HG03457 (cell line): ENCODE results near the gene TATDN3.
"Not testable (repeated sequence)": the region's sequence is repeated elsewhere in the genome, so short reads cannot be mapped to it uniquely, and the experiment has no call there.

Source experiments
- ATAC-seq: cut with Tn5 transposase; IDR thresholded peaks from one replicate; pipeline ENCODE4 v1.9.1; 2021; ENCODE audit warnings: moderate number of reproducible peaks; ENCODE audit not compliant: unreplicated experiment

The TATDN3 gene

GRCh38 chr1:212827171-212827776 is 35.6 kb downstream of the TATDN3 start:
- ATAC-seq = no peak

GRCh38 chr1:212827831-212828278 is 36.2 kb downstream of the TATDN3 start:
- ATAC-seq = no peak

DNA sequence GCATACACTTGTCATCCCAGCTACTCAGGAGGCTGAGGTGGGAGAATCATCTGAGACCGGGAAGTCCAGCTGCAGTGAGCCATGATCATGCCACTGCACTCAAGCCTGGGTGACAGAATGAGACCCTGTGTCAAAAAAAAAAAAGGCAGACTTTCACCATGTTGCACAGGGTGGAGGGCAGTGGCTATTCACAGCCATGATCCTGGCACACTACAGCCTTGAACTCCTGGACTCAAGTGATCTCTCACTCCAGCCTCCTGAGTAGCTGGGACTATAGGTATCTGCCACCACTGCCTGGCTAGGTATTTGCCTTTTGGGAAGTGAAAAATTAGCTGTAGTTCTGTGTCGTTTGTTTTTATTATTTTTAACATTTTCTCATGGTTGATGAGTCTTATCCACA is 36.7 kb downstream of the TATDN3 start:
- ATAC-seq = no peak

DNA sequence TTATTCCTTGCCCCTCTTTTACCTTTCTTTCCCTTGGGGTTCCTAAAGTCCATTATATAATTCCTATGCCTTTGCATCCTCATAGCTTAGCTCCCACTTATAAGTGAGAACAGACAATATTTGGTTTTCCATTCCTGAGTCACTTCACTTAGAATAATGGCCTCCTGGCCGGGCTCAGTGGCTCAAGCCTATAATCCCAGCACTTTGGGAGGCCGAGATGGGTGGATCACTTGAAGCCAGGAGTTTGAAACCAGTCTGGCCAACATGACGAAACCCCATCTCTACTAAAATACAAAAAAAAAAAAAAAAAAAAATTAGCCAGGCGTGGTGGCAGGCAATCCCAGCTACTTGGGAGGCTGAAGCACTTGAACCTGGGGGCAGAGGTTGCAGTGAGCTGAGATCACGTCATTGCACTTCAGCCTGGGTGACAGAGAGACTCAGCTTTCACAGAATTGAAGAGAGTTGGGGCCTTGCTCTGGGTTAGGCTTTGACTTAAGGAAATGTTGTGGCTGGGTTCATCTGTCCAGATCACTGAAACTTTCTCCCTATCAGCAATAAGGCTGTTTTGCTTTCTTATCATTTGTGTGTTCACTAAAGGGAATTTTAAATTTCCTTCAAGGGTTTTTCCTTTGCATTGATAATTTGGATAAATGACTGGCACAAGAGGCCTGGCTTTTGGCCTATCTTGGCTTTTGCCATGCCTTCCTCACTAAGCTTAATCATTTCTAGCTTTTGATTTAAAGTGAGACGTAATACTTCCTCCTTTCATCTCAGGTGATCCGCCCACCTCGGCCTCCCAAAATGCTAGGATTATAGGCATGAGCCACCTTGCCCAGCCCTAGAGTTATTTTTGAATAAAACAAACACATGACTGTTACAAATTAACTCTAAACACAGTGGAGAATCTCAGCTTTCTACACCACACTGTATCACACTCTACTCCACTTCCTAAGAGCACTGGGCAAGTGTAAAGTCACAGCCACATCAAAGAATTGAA is 41.8 kb downstream of the TATDN3 start:
- peak; percentile 80 for ATAC-seq

DNA sequence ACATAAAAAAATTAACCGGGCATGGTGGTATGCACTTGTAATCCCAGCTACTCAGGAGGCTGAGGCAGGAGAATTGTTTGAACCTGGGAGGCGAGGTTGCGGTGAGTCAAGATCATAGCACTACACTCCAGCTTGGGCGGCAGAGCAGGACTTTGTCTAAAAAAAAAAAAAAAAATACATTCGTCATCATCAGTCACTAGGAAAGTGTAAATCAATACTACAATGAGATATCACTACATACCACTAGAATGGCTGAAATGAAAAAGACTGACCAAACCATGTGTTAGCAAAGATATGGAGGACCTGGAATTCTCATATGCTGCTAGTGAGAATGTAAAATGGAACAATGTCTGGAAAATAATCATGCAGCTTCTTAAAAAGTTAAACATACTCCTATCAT is 46.5 kb downstream of the TATDN3 start:
- no peak for ATAC-seq

DNA sequence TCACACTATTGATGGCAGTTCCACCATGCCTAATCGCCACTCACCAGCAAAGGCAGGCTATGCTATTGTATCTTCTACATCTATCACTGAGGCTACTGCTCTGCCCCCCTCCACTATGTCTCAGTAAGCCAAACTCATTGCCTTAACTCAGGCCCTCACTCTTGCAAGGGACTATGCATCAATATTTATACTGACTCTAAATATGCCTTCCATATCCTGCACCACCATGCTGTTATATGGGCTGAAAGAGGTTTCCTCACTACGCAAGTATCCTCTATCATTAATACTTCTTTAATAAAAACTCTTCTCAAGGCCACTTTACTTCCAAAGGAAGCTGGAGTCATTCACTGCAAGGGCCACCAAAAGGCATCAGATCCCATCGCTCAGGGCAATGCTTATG is 52.8 kb downstream of the TATDN3 start:
- ATAC-seq = not testable (repeated sequence)

- ATAC-seq = no peak
These were observed 55.9 kb downstream of the TATDN3 start, which contains the start of gene SPATA45 for GRCh38 chr1:212847549-212847948. TSS of gene SPATA45 (minus strand) at chr1:212847649. CDS start at chr1:212836149, 11,500 bp downstream.

- ATAC-seq = no peak
These were observed 60.5 kb downstream of the TATDN3 start for GRCh38 chr1:212852105-212852688.

DNA sequence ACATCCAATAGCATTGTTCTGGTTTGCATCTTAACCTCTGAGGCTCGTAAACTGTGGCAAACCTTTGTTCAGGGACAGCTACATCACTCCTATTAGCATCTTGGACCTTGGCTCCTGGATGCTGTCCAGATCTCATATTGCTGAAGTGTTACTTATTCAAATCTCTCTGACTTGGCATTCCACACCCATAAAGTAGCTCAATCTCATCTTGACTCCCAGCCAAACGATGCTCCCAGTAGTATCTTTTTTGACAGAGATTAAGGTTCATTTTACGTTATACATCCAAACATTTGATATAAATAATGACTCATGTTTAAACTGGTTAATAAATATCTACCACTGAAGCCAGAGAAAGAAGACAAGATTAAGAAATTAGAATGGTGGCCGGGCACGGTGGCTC is 62.0 kb downstream of the TATDN3 start:
- no peak for ATAC-seq

- ATAC-seq = no peak
These were observed 65.1 kb downstream of the TATDN3 start for GRCh38 chr1:212856755-212857154.

- ATAC-seq = peak; percentile 96
These were observed 66.3 kb downstream of the TATDN3 start, which contains the start of gene FLVCR1 for GRCh38 chr1:212857992-212858460. TSS of gene FLVCR1 (plus strand) at chr1:212858275. CDS start at chr1:212858453, 178 bp downstream.

GRCh38 chr1:212858461-212859265 is 67.0 kb downstream of the TATDN3 start:
- peak; percentile 11 for ATAC-seq

DNA sequence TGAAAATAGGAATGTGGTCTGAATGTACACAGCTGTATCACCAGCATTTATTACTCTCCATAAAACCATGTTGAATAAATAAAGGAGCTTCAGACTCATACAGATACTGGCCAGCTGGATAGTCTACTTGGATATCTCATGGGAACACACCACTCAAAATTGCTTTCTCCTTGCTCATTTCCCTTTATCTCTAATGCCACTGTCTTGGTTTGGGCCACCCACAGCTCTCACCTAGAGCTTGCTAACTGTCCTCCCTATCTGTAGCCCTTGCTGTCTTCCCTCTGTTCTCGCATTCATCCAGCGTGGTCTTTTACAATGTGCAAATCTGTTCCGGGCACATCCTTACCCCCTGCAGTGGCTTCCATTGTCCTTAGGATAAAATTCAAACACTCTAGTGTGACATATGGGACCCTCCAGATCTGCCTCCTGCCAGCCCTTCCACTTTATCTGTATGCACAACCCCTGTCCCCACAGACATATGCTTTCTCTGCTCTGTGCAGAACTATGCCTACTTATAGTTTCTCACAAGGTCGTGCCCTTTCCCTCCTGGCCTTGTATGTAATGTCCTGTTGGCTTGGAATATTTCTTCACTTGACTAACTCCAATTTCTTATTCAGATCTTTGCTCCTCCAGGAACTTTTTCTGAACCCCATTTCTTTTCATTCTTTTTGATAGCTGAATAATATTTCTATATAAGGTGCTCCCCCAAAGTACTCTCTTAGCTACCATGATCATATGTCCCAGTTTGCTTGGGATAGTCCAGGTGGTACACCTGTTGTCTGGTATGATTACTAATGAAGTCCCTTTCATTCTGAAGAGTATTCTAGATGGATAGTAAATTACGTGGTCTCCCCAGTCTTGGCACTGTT is 69.3 kb downstream of the TATDN3 start:
- no peak for ATAC-seq

- no peak for ATAC-seq
These were observed 70.5 kb downstream of the TATDN3 start for GRCh38 chr1:212862111-212862690.

- ATAC-seq = not testable (repeated sequence)
These were observed 71.7 kb downstream of the TATDN3 start for GRCh38 chr1:212863345-212863744.

DNA sequence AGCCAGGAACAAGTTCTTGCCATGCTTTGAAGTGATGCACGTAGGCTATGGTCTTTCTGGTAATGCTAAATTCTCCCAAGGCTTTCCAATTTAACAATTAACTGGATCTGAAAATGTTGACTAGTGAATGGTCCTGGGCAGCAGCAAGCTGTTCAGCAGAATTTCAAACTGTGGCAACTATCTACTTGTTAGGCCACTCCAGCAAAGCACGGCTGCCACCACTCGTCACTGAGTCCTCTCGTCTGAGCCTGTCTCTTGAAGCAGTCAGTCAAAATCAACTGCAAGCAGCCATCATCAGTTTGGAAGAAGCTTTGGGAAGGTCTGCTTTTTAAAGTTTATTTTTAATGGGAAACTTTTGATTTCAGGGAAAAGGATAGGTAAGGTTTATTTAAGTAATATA is 72.5 kb downstream of the TATDN3 start:
- no peak for ATAC-seq
